Right lobe of liver (tissue), 4 donors: ENCODE results near the gene ASL.

Experiments used
- POLR2A ChIP-seq: fragments of 450-650 bp; IDR thresholded peaks from one replicate; pipeline ENCODE4 v1.6.1; 2017; ENCODE audit warnings: antibody characterized with exemption, mild to moderate bottlenecking
- TF ChIP-seq, protein P1 (sequence below), 4 donors: fragments of 200-600 bp in 3 of 4; fragments of 450-650 bp in 1 of 4; IDR thresholded peaks; one replicate each; pipeline versions ENCODE4 v1.5.1 to v1.8.0; 2016 to 2022; ENCODE audit warnings: antibody characterized with exemption in 4 of 4, mild to moderate bottlenecking in 2 of 4
- donor health status: DM: no; HTN: no; CAD: no.
- donor health status: DM: no; HTN: no; CAD: no.
- donor health status: DM: no; HTN: yes; CAD: no.

DNA sequence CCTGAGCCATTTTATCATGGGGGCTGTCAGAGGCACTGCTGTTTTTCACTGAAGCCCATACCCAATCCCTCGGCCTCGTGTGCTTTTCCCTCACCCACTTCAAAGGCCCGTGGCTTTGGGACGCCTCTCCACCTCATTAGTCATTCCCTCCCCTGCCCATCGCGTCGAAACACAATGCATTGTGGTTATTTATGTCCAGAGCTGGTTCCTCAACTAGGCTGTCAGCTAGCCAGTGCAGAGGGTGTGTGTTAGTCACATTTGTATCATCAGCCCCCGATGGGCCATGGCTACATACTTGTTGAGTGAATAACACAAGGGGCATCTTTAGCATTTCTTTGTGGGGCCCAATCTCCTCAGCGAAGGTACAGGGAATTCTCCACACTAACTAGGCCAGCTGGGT, 35.2 kb downstream of the ASL start:
- TF ChIP-seq, protein P1, sequence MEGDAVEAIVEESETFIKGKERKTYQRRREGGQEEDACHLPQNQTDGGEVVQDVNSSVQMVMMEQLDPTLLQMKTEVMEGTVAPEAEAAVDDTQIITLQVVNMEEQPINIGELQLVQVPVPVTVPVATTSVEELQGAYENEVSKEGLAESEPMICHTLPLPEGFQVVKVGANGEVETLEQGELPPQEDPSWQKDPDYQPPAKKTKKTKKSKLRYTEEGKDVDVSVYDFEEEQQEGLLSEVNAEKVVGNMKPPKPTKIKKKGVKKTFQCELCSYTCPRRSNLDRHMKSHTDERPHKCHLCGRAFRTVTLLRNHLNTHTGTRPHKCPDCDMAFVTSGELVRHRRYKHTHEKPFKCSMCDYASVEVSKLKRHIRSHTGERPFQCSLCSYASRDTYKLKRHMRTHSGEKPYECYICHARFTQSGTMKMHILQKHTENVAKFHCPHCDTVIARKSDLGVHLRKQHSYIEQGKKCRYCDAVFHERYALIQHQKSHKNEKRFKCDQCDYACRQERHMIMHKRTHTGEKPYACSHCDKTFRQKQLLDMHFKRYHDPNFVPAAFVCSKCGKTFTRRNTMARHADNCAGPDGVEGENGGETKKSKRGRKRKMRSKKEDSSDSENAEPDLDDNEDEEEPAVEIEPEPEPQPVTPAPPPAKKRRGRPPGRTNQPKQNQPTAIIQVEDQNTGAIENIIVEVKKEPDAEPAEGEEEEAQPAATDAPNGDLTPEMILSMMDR (IDR thresholded peaks at IDR 0.05) = no peak
- TF ChIP-seq POLR2A = no peak
